Osteoblast (primary cell): ENCODE results near the gene FGF12. TPM values are rescaled to one million over a fixed set of nuclear protein-coding genes. Genes with fewer than 3 reads are reported as not detected.
"Not testable (repeated sequence)": the region's sequence is repeated elsewhere in the genome, so short reads cannot be mapped to it uniquely, and the experiment has no call there.

Experiments
- DNase-seq: peaks from one replicate; pipeline ENCODE4 v3.0.0; 2011; ENCODE audit warnings: low spot score, mixed read lengths; ENCODE audit not compliant: insufficient read length; ENCODE audit errors: missing footprints
- H2AFZ ChIP-seq: 2 replicates; pipeline ENCODE4 v1.6.0; 2011; ENCODE audit warnings: mild to moderate bottlenecking, low read length
- H3K27ac ChIP-seq: 2 replicates; pipeline ENCODE4 v1.5.1; 2011; ENCODE audit warnings: mild to moderate bottlenecking, low read depth, low read length, moderate library complexity
- H3K27me3 ChIP-seq: 2 replicates; pipeline ENCODE4 v1.6.0; 2012; ENCODE audit warnings: mild to moderate bottlenecking, control low read depth, inconsistent platforms, low read length, moderate library complexity; ENCODE audit not compliant: insufficient read depth
- H3K36me3 ChIP-seq: 2 replicates; pipeline ENCODE4 v1.5.1; 2011; ENCODE audit warnings: mild to moderate bottlenecking, low read length, control low read depth, moderate library complexity; ENCODE audit not compliant: insufficient read depth
- H3K4me1 ChIP-seq: 2 replicates; pipeline ENCODE4 v1.5.1; 2011; ENCODE audit warnings: mild to moderate bottlenecking, low read length, control low read depth, moderate library complexity; ENCODE audit not compliant: insufficient read depth
- H3K4me2 ChIP-seq: 2 replicates; pipeline ENCODE4 v1.6.0; 2011; ENCODE audit warnings: mild to moderate bottlenecking, low read length; ENCODE audit not compliant: insufficient read depth
- H3K4me3 ChIP-seq: fragments of 200-600 bp; sonication (generic); 3 replicates; pipeline ENCODE4 v1.5.1; 2012; ENCODE audit warnings: mild to moderate bottlenecking, low read length, inconsistent platforms; ENCODE audit not compliant: insufficient read depth
- H3K79me2 ChIP-seq: 2 replicates; pipeline ENCODE4 v1.6.0; 2012; ENCODE audit warnings: mild to moderate bottlenecking, low read length, control low read depth, inconsistent platforms; ENCODE audit not compliant: insufficient read depth
- H3K9me3 ChIP-seq: 2 replicates; pipeline ENCODE4 v1.5.1; 2011; ENCODE audit warnings: low read depth, low read length, control low read depth
- H4K20me1 ChIP-seq: 2 replicates; pipeline ENCODE4 v1.6.0; 2012; ENCODE audit warnings: mild to moderate bottlenecking, low read length, control low read depth; ENCODE audit not compliant: insufficient read depth
- total RNA-seq: library from RNA; depleted of rRNA; stranded (reverse); fragments of >200 nt; gene quantifications from 2 replicates; pipeline ENCODE4 v1.2.3, GENCODE V29; 2012
- TF ChIP-seq, protein P1 (sequence below): IDR thresholded peaks from 2 replicates; pipeline ENCODE4 v1.5.1; 2011; ENCODE audit warnings: mild to moderate bottlenecking, low read depth, low read length, moderate library complexity; ENCODE audit errors: extremely low read depth

Gene FGF12
- total RNA-seq, 1 donor: not detected

DNA sequence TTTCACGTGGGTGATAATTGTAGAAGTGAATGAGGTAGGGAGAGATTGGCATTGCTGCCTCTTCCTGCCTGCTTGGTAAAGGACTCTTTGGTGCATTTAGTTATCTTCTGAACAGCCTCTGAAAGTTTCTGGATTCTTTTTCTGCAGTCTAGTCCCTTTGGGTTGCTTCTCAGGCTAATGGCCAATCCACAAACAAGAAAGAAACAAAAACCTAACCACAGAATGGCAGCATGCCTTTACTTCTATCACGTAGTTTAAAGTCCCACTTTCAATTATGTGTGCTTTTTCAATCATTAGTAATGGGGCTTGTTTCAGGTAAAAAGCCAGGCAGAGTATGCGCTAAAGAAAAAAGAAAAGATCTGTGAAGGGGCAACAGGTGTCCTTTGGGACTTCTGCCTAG, 7.4 kb downstream of the FGF12 start:
- TF ChIP-seq, protein P1, sequence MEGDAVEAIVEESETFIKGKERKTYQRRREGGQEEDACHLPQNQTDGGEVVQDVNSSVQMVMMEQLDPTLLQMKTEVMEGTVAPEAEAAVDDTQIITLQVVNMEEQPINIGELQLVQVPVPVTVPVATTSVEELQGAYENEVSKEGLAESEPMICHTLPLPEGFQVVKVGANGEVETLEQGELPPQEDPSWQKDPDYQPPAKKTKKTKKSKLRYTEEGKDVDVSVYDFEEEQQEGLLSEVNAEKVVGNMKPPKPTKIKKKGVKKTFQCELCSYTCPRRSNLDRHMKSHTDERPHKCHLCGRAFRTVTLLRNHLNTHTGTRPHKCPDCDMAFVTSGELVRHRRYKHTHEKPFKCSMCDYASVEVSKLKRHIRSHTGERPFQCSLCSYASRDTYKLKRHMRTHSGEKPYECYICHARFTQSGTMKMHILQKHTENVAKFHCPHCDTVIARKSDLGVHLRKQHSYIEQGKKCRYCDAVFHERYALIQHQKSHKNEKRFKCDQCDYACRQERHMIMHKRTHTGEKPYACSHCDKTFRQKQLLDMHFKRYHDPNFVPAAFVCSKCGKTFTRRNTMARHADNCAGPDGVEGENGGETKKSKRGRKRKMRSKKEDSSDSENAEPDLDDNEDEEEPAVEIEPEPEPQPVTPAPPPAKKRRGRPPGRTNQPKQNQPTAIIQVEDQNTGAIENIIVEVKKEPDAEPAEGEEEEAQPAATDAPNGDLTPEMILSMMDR: no peak
- DNase-seq: no peak
- H3K4me1 ChIP-seq: no peaks in the 10 kb centered on the region
- no peaks in the 10 kb centered on the region for H3K79me2 ChIP-seq
- no peaks in the 10 kb centered on the region for H3K36me3 ChIP-seq
- H3K4me2 ChIP-seq: no peak overlapping the region
- no peaks in the 10 kb centered on the region for H4K20me1 ChIP-seq
- H3K27ac ChIP-seq: no peak overlapping the region
- H3K27me3 ChIP-seq: no peaks in the 10 kb centered on the region
- H3K9me3 ChIP-seq: no peaks in the 10 kb centered on the region
- H2AFZ ChIP-seq: no peak overlapping the region
- H3K4me3 ChIP-seq: no peak overlapping the region

DNA sequence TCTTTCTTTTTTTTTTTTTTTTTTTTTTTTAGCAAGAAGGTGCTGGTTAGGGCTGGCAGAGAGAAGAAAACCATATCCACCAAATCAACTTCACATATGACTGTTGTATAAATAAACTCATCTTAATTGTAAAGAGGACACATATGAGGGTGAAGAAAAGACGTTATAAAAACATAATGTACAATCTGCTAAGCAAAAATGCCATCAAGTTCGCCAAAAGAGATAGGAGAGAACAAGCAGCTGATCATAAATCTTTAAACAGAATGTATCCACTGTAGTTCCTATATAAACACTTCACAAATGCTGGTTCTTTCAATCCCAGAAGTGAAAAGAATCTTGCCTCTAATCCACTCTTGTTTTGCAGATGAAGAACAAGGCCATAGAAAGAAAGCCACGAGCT, 9.2 kb downstream of the FGF12 start:
- Histone ChIP-seq H3K36me3 (no peaks in the 10 kb centered on the region), H3K4me2 (no peak overlapping the region), H3K4me3 (no peak overlapping the region), H4K20me1 (no peaks in the 10 kb centered on the region), H3K4me1 (no peaks in the 10 kb centered on the region), H2AFZ (no peak overlapping the region), H3K9me3 (no peaks in the 10 kb centered on the region), H3K27me3 (no peaks in the 10 kb centered on the region), H3K79me2 (no peaks in the 10 kb centered on the region), H3K27ac (no peak overlapping the region)
- no peak for DNase-seq
- TF ChIP-seq, protein P1: no peak

DNA sequence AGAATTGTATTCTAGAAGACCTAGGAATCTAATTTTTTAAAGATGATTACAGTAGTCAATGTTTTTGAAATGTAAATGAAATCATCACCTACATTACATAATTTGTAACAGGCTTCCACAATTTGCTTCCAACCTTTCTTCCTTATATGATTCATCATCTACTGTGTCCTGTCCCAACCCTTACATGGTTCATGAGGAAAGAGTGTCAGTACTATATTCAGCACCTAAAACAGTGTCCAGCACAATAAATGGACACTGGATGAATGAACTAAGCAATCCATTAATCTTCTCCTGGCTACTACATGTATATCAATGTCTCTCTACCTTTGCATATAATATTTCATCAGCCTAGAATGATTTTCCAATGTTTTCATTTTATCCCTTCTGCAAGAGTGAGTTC, 12.2 kb downstream of the FGF12 start:
- TF ChIP-seq, protein P1: no peak
- H2AFZ ChIP-seq: no peak overlapping the region
- no peak overlapping the region for H3K4me3 ChIP-seq
- H3K4me1 ChIP-seq: no peaks in the 10 kb centered on the region
- H3K9me3 ChIP-seq: no peaks in the 10 kb centered on the region
- no peaks in the 10 kb centered on the region for H4K20me1 ChIP-seq
- no peaks in the 10 kb centered on the region for H3K79me2 ChIP-seq
- no peaks in the 10 kb centered on the region for H3K27me3 ChIP-seq
- H3K36me3 ChIP-seq: no peaks in the 10 kb centered on the region
- no peak for DNase-seq
- H3K27ac ChIP-seq: no peak overlapping the region
- H3K4me2 ChIP-seq: no peak overlapping the region

DNA sequence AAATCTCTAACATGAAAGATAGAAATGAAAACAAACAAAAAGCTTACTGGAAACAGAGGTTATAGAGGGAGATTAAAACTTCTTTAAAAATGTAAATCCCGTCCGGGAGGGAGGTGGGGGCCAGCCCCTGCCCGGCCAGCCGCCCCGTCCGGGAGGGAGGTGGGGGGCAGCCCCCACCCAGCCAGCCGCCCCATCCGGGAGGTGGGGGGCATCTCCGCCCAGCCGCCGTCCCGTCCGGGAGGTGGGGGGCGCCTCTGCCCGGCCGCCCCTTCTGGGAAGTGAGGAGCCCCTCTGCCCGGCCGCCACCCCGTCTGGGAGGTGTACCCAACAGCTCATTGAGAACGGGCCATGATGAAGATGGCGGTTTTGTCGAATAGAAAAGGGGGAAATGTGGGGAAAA, 16.2 kb downstream of the FGF12 start:
- not testable (repeated sequence) for H2AFZ ChIP-seq, H3K36me3 ChIP-seq, H3K4me1 ChIP-seq, H3K79me2 ChIP-seq, H3K27ac ChIP-seq, H3K9me3 ChIP-seq, H3K4me3 ChIP-seq, H3K4me2 ChIP-seq, H3K27me3 ChIP-seq, H4K20me1 ChIP-seq, DNase-seq
